C1 segment of cervical spinal cord (tissue), 14 donors: ENCODE measurements around the gene FMO1.
"Not testable (repeated sequence)": the region's sequence is repeated elsewhere in the genome, so short reads cannot be mapped to it uniquely, and the experiment has no call there.

ENCODE experiments used
- DNase-seq, 14 donors: peaks; one replicate each; lab custom pipeline; 2025; lab: John Stamatoyannopoulos, UW

The FMO1 gene

GRCh38 chr1:171233183-171233582 is 15.1 kb upstream of the FMO1 start:
- no peak for DNase-seq

DNA sequence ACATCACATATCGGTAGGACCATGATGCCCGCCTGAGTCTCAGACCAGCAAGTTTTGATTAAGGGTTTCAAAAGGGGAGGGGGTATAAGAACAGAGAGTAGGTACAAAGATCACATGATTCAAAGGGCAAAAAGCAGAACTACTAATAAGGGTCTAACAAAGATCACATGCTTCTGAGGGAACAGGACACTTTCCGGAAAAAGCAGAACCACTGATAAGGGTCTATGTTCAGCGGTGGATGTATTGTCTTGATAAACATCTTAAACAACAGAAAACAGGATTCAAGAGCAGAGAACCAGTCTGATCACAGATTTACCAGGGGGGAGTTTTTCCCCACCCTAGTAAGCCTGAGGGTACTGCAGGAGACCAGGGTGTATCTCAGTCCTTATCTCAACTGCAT is 12.1 kb upstream of the FMO1 start:
- DNase-seq: not testable (repeated sequence)

GRCh38 chr1:171243878-171244277 is 4.4 kb upstream of the FMO1 start:
- no peak for DNase-seq

- peak in 2 of 14 donors; percentile 6 to 7 for DNase-seq
Measured at GRCh38 chr1:171245458-171246064, 2.7 kb upstream of the FMO1 start.

GRCh38 chr1:171247501-171247900 is 793 bp upstream of the FMO1 start:
- no peak for DNase-seq

GRCh38 chr1:171248841-171249240 is 547 bp downstream of the FMO1 start:
- DNase-seq: no peak

DNA sequence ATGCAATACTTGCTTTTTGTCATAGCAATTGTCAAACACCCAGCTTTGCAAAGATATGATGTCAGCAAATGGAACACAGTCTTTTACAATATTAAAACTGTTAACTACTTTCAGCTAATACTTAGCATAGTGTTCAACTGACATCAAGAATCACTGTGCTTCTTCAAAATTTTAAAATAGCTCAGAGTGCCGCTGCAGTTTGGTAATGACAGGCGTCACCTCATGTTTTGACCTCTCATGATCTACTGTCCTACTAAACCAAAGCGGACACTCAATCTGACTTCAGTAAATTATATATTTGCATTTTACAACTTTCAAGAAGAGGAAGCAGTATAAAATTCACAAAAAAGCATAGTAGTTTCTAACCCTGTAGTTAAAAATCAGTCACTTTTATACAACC is 2.0 kb downstream of the FMO1 start:
- DNase-seq: no peak

GRCh38 chr1:171251042-171251951 is 3.0 kb downstream of the FMO1 start:
- DNase-seq: peak in 2 of 14 donors; percentile 2 to 4

DNA sequence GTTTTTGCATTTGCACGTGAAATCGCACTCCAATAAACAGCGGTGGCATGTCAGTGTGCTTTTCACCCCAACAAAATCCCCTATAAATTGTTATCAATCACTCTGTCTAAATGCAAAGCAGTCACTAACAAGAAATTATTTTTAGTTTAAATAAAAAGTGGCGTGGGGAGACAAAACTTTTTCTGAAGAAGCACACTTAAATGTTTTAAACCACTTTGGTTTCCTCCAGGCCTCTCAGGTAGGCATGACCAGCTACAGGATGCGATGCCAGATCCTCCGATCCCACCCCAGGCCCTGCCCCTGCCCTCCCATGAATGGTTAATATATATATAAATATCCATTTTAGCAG is 3.6 kb downstream of the FMO1 start:
- DNase-seq: no peak

- DNase-seq: peak in 1 of 14 donors; percentile 0
Measured at GRCh38 chr1:171252482-171252881, 4.2 kb downstream of the FMO1 start.

GRCh38 chr1:171254859-171255258 is 6.6 kb downstream of the FMO1 start:
- DNase-seq: no peak

DNA sequence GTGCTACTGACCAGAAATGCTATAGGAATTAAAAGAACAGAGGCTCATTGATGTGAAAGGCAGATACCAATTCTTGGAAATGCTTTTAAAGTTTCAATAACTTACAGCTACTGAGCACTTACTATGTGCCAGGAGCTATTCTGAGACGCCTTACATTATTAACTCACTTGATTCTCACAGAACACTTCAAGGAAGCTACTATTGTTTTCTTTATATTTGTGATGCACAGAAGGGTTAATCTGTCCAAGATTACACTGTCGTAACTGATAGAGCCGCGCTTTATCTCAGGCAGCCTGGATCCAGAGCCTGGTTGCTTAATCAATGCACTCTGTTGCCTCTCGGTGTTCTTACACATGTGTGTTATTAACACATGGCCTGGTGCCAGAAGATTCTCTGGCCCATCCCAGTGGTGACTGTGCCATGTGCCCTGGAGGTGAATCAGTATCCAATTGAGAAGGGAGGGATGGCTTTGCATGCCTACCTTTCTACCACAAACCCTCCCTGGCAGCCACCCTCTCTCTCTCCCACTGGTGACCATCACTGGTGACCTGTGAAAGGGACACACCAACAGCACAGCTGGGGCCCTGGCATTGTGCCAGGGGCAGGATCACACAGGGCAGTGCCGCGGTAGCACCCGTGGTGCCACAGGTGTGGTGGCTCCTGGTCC is 8.8 kb downstream of the FMO1 start:
- DNase-seq: no peak

- no peak for DNase-seq
Measured at GRCh38 chr1:171257607-171258076, 9.3 kb downstream of the FMO1 start.

DNA sequence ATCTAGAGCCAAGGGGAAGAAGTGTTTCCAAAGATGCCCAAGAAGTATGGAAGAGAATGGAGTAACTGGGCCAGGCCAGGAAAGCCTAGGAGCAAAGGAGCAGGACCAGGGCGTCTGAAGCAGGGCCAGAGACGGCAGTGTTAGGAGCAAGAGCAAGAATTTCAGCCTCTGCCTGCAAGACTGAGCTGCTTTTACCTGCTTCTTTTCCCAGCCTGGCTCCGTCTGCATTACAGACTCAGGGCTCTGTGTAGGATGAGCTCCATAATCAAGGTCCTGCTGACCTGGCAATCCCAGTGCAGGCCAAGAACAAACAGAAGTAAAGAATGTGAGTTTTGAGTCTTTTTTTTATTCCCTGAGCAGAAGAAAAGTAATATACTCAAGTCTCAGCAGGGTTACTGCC is 10.1 kb downstream of the FMO1 start:
- DNase-seq: no peak

DNA sequence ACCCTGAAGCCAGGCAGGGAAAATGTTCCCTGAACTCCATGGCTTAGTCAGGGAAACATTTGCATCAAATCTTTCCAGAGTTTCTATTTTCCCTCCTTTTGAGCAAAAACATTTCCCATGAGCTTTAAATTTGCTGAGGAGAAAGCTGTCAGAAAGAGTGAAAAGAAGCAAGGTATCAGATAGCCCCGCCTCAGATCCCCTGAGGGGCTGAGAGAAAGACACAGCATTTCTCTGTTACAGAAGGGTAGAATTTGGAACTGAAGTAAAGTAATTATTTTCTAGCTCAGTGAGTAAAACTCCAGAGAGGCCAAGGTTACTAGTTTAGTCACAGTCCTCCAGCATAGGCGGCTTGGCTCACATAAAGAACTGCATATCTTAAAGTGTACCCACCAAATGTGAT is 10.6 kb downstream of the FMO1 start:
- DNase-seq: no peak

DNA sequence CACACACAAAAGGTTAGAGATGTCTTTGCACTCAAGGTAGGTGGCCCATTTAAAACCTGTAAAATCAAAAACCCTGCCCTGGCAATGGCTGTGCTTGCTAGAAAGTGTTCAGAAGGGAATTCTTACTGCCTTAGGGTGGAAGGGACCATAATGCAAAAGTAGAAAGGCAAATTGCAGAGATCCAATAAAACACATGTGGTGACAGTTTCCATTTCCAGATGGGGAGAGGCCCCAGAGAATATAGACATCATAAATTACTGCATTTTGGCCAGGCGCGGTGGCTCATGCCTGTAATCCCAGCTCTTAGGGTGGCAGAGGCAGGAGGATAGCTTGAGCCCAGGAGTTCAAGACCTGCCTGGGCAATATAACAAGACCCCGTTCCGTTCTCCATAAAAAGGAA is 13.0 kb downstream of the FMO1 start:
- no peak for DNase-seq

DNA sequence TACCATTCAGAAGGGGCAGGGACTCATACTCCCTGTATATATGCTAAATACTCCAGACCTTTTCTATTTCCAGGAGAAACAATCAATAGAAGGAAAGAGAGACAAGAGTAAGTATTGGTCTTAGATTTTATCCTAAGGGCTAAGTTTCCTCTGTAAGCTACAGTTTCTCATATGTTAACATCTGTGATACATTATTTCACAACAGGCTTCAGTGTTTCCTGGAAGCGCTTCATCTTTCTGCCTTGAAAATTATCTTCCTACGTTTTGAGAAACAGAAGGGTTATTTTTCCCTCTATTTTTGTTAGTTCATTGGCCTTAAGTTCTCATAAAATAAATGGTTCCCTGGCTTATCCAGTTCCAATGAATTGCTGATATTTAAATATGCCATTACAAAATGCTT is 15.6 kb downstream of the FMO1 start:
- no peak for DNase-seq

- no peak for DNase-seq
Measured at GRCh38 chr1:171265686-171266085, 17.4 kb downstream of the FMO1 start.

- no peak for DNase-seq
Measured at GRCh38 chr1:171266930-171267329, 18.6 kb downstream of the FMO1 start.

- no peak for DNase-seq
Measured at GRCh38 chr1:171267391-171267790, 19.1 kb downstream of the FMO1 start.

- no peak for DNase-seq
Measured at GRCh38 chr1:171270806-171271205, 22.5 kb downstream of the FMO1 start.

DNA sequence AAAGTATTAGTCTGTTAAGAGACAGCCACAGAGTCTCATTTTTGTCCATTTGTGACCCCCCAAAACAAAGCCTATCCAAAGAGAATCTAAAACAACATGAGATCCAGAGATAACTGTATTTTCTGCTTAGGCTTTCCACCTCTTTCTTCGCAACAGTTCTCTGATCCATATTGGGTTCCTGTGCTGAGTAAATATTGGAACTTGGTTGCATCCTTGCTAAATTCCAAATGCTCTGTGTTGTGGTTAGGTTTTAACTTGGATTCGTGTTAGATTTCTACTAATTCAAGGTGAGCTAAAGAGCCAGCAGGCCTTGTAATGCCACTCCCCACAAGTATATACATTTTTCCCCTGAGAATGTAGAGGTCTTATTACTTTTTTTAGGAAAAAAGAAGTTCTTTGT is 29.2 kb downstream of the FMO1 start:
- no peak for DNase-seq

DNA sequence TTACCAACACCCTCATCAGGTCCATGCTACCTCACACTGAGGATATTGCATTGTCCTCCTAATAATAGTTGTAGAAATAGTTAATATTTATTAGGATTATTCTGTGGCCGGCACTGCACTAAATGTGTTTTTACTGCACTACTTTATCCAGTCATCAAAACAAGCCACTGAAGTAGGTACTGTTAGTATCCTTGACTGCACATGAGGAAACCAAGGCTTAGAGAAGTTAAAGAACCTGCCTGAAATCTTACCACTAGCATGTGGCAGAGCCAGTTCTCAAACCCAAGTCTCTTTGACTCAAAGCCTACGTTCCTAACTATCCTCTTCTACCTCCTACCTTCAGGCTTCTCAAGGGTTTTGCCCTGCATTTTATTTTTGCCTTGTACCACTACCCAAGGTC is 30.9 kb downstream of the FMO1 start:
- DNase-seq: no peak
